ENCODE data around the gene C17orf67.

The C17orf67 gene

DNA sequence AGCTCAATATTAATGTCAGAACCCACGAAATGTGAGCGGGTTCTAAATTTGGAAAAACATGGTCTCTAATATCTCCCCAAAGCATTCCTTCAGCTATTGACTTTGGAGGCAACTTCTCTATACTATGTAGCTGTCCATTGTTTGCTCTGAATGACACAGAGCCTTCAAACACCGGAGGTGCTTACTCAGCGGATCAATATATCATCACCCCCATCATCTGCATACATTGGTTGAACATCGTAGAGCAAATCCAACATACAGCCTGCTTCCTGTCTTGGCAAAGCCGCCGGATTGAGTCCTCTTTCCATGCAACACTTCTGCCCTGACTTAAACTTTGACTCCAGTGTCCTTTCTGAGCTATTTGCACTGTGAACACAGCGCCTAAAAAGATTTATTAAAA lies 61.3 kb downstream of the C17orf67 start:
- no peak overlapping the region for H3K4me3 ChIP-seq (ENCODE audit: low read length in 2 of 2)
- no CpG with 5 or more reads among the region's 8 CpGs for WGBS, 2 donors (ENCODE audit: extremely low coverage in 2 of 2, insufficient read length in 2 of 2, insufficient replicate concordance in 1 of 2)
- no peak overlapping the region for H3K18ac ChIP-seq (ENCODE audit: low read length)
- no peak overlapping the region for H3K27ac ChIP-seq (replicated peaks; ENCODE audit: low read length)
- no peak overlapping the region for H2AFZ ChIP-seq (ENCODE audit: low read length)
- no peak overlapping the region for H3K4me2 ChIP-seq (ENCODE audit: insufficient read depth, low read length, poor library complexity, severe bottlenecking)
- no peak overlapping the region for H2BK120ac ChIP-seq (ENCODE audit: low read depth, low read length)
- no peak overlapping the region for H3K9ac ChIP-seq (ENCODE audit: low read depth, low read length, poor library complexity)
- H3K4me1 ChIP-seq (ENCODE audit: control insufficient read depth in 2 of 2, insufficient read depth in 1 of 2, low read depth in 1 of 2, low read length in 2 of 2): no peaks in the 10 kb centered on the region
- H3K9me3 ChIP-seq (replicated peaks in 1 of 2; ENCODE audit: control insufficient read depth in 2 of 2, insufficient read depth in 1 of 2, low read depth in 1 of 2, low read length in 2 of 2): no peaks in the 10 kb centered on the region
- H2AK5ac ChIP-seq (ENCODE audit: low read depth, low read length): no peak overlapping the region
- no peak overlapping the region for H3K14ac ChIP-seq (ENCODE audit: low read length)
- no peak overlapping the region for H2BK15ac ChIP-seq (ENCODE audit: low read length)
- H2BK5ac ChIP-seq (ENCODE audit: low read length): no peak overlapping the region
- no peak overlapping the region for H4K91ac ChIP-seq (ENCODE audit: low read depth, low read length, poor library complexity)
- no peak overlapping the region for H4K8ac ChIP-seq (ENCODE audit: low read depth, low read length)
- no peak overlapping the region for H3K4ac ChIP-seq (ENCODE audit: low read length)
- DNase-seq (ENCODE audit: low spot score): no peak
- peaks cover 0 to 9% (median 3%) of the 10 kb centered on the region in 3 experiments for H3K27me3 ChIP-seq (ENCODE audit: control insufficient read depth in 3 of 3, insufficient read depth in 3 of 3, low read depth in 1 of 3, low read length in 3 of 3)
- no peaks in the 10 kb centered on the region for H3K79me1 ChIP-seq (ENCODE audit: low read depth, low read length)
- H2BK12ac ChIP-seq (ENCODE audit: low read length): no peak overlapping the region
- no peaks in the 10 kb centered on the region for H3K36me3 ChIP-seq (replicated peaks in 1 of 2; ENCODE audit: control insufficient read depth in 2 of 2, insufficient read depth in 2 of 2, low read length in 2 of 2)
- no peak overlapping the region for H3K23ac ChIP-seq (ENCODE audit: low read depth, low read length, poor library complexity)

DNA sequence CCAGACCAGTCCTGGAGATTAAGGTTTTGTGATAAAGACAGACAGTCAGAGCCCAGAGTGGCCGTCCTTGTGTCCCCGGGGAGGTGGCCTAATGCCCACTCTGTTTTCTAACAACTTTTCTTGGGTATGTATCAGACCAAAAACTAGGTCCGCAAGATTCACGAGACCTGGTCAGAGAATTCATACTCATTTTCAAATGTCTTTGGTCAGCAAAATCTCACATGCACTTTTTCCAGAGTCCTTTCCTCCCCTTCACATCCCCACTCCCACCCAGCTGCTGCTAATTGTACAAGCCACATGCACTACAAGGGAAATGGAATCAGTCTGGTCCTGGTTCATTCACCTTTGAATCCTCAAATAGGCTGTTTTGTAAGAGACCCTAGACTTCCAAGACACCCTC lies 61.7 kb downstream of the C17orf67 start:
- H3K14ac ChIP-seq (ENCODE audit: low read length): no peak overlapping the region
- H4K91ac ChIP-seq (ENCODE audit: low read depth, low read length, poor library complexity): no peak overlapping the region
- no peak for DNase-seq (ENCODE audit: low spot score)
- H2AFZ ChIP-seq (ENCODE audit: low read length): no peak overlapping the region
- H2BK5ac ChIP-seq (ENCODE audit: low read length): no peak overlapping the region
- H3K9me3 ChIP-seq (replicated peaks in 1 of 2; ENCODE audit: control insufficient read depth in 2 of 2, insufficient read depth in 1 of 2, low read depth in 1 of 2, low read length in 2 of 2): no peaks in the 10 kb centered on the region
- no peak overlapping the region for H3K4me3 ChIP-seq (ENCODE audit: low read length in 2 of 2)
- H3K27me3 ChIP-seq (ENCODE audit: control insufficient read depth in 3 of 3, insufficient read depth in 3 of 3, low read depth in 1 of 3, low read length in 3 of 3): peaks cover 0 to 13% (median 3%) of the 10 kb centered on the region in 3 experiments
- H2AK5ac ChIP-seq (ENCODE audit: low read depth, low read length): no peak overlapping the region
- H4K8ac ChIP-seq (ENCODE audit: low read depth, low read length): no peak overlapping the region
- H3K4me1 ChIP-seq (ENCODE audit: control insufficient read depth in 2 of 2, insufficient read depth in 1 of 2, low read depth in 1 of 2, low read length in 2 of 2): peaks cover 0 to under 1% of the 10 kb centered on the region in 2 donors
- no CpG with 5 or more reads among the region's 4 CpGs for WGBS, 2 donors (ENCODE audit: extremely low coverage in 2 of 2, insufficient read length in 2 of 2, insufficient replicate concordance in 1 of 2)
- no peak overlapping the region for H3K27ac ChIP-seq (replicated peaks; ENCODE audit: low read length)
- no peaks in the 10 kb centered on the region for H3K79me1 ChIP-seq (ENCODE audit: low read depth, low read length)
- H2BK12ac ChIP-seq (ENCODE audit: low read length): no peak overlapping the region
- no peak overlapping the region for H3K23ac ChIP-seq (ENCODE audit: low read depth, low read length, poor library complexity)
- no peak overlapping the region for H3K9ac ChIP-seq (ENCODE audit: low read depth, low read length, poor library complexity)
- no peak overlapping the region for H3K4me2 ChIP-seq (ENCODE audit: insufficient read depth, low read length, poor library complexity, severe bottlenecking)
- no peak overlapping the region for H2BK15ac ChIP-seq (ENCODE audit: low read length)
- no peak overlapping the region for H3K4ac ChIP-seq (ENCODE audit: low read length)
- no peaks in the 10 kb centered on the region for H3K36me3 ChIP-seq (replicated peaks in 1 of 2; ENCODE audit: control insufficient read depth in 2 of 2, insufficient read depth in 2 of 2, low read length in 2 of 2)
- H3K18ac ChIP-seq (ENCODE audit: low read length): no peak overlapping the region
- H2BK120ac ChIP-seq (ENCODE audit: low read depth, low read length): no peak overlapping the region

DNA sequence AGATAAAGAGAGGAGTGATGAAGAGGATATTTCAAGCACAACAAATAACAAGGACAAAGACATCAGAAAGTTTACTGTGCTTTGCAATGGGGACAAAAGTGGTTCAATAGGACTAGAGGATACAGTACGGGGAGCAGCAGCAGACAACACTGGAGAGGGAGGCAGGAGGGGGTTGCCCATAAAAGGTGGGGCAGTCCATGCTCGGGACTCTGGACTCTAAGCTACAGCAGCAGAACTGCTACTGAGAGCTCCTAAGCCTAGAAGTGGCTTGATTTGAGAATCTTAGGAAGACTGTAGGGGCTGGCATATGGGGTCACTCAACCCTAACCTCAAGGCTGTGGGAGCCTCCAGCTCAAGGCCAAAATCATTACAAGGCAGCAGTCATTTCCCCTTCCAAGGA lies 62.2 kb downstream of the C17orf67 start:
- no peaks in the 10 kb centered on the region for H3K9me3 ChIP-seq (replicated peaks in 1 of 2; ENCODE audit: control insufficient read depth in 2 of 2, insufficient read depth in 1 of 2, low read depth in 1 of 2, low read length in 2 of 2)
- no peak overlapping the region for H3K23ac ChIP-seq (ENCODE audit: low read depth, low read length, poor library complexity)
- H3K27ac ChIP-seq (replicated peaks; ENCODE audit: low read length): no peak overlapping the region
- no peaks in the 10 kb centered on the region for H3K79me1 ChIP-seq (ENCODE audit: low read depth, low read length)
- no peak overlapping the region for H3K14ac ChIP-seq (ENCODE audit: low read length)
- no peak overlapping the region for H2BK15ac ChIP-seq (ENCODE audit: low read length)
- H2BK5ac ChIP-seq (ENCODE audit: low read length): no peak overlapping the region
- no peak overlapping the region for H4K8ac ChIP-seq (ENCODE audit: low read depth, low read length)
- peaks cover 0 to 1% of the 10 kb centered on the region in 2 donors for H3K4me1 ChIP-seq (ENCODE audit: control insufficient read depth in 2 of 2, insufficient read depth in 1 of 2, low read depth in 1 of 2, low read length in 2 of 2)
- no peak overlapping the region for H2BK120ac ChIP-seq (ENCODE audit: low read depth, low read length)
- no peak overlapping the region for H3K4me2 ChIP-seq (ENCODE audit: insufficient read depth, low read length, poor library complexity, severe bottlenecking)
- H4K91ac ChIP-seq (ENCODE audit: low read depth, low read length, poor library complexity): no peak overlapping the region
- WGBS, 2 donors (ENCODE audit: extremely low coverage in 2 of 2, insufficient read length in 2 of 2, insufficient replicate concordance in 1 of 2): no CpG with 5 or more reads among the region's 2 CpGs
- no peak overlapping the region for H2AK5ac ChIP-seq (ENCODE audit: low read depth, low read length)
- H3K9ac ChIP-seq (ENCODE audit: low read depth, low read length, poor library complexity): no peak overlapping the region
- no peak for DNase-seq (ENCODE audit: low spot score)
- no peak overlapping the region for H3K4ac ChIP-seq (ENCODE audit: low read length)
- no peak overlapping the region for H2BK12ac ChIP-seq (ENCODE audit: low read length)
- no peak overlapping the region for H2AFZ ChIP-seq (ENCODE audit: low read length)
- H3K18ac ChIP-seq (ENCODE audit: low read length): no peak overlapping the region
- H3K4me3 ChIP-seq (ENCODE audit: low read length in 2 of 2): no peak overlapping the region
- H3K36me3 ChIP-seq (replicated peaks in 1 of 2; ENCODE audit: control insufficient read depth in 2 of 2, insufficient read depth in 2 of 2, low read length in 2 of 2): no peaks in the 10 kb centered on the region
- H3K27me3 ChIP-seq (ENCODE audit: control insufficient read depth in 3 of 3, insufficient read depth in 3 of 3, low read depth in 1 of 3, low read length in 3 of 3): peaks cover 0 to 16% (median 3%) of the 10 kb centered on the region in 3 experiments

DNA sequence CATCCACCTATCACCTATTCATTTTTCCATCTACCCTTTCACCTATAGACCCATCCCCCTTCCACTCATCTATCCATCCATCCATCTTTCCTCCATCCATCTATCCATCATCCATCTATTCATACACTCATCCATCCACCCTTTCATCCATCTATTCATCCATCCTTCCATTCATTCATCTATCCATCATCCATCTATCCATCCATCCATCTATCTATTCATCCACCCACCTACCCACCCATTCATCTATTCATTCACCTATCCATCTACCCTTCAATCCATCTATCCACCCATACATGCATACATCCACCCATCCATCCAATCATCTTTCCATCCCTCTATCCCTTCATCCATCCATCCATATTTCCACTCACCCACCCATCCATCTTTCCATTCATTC lies 63.3 kb downstream of the C17orf67 start:
- Histone ChIP-seq H3K4me2 (ENCODE audit: insufficient read depth, low read length, poor library complexity, severe bottlenecking) (no peak overlapping the region), H3K27me3 (ENCODE audit: control insufficient read depth in 3 of 3, insufficient read depth in 3 of 3, low read depth in 1 of 3, low read length in 3 of 3) (peaks cover 0 to 23% (median 3%) of the 10 kb centered on the region in 3 experiments), H3K79me1 (ENCODE audit: low read depth, low read length) (no peaks in the 10 kb centered on the region), H3K4ac (ENCODE audit: low read length) (no peak overlapping the region), H2AFZ (ENCODE audit: low read length) (no peak overlapping the region), H3K36me3 (replicated peaks in 1 of 2; ENCODE audit: control insufficient read depth in 2 of 2, insufficient read depth in 2 of 2, low read length in 2 of 2) (no peaks in the 10 kb centered on the region), H3K4me3 (ENCODE audit: low read length in 2 of 2) (no peak overlapping the region), H2AK5ac (ENCODE audit: low read depth, low read length) (no peak overlapping the region), H3K9ac (ENCODE audit: low read depth, low read length, poor library complexity) (no peak overlapping the region), H3K9me3 (replicated peaks in 1 of 2; ENCODE audit: control insufficient read depth in 2 of 2, insufficient read depth in 1 of 2, low read depth in 1 of 2, low read length in 2 of 2) (no peaks in the 10 kb centered on the region), H3K18ac (ENCODE audit: low read length) (no peak overlapping the region), H2BK15ac (ENCODE audit: low read length) (no peak overlapping the region), H3K4me1 (ENCODE audit: control insufficient read depth in 2 of 2, insufficient read depth in 1 of 2, low read depth in 1 of 2, low read length in 2 of 2) (peaks cover 0 to 1% of the 10 kb centered on the region in 2 donors), H2BK12ac (ENCODE audit: low read length) (no peak overlapping the region), H3K27ac (replicated peaks; ENCODE audit: low read length) (no peak overlapping the region), H3K14ac (ENCODE audit: low read length) (no peak overlapping the region), H4K8ac (ENCODE audit: low read depth, low read length) (no peak overlapping the region), H3K23ac (ENCODE audit: low read depth, low read length, poor library complexity) (no peak overlapping the region), H4K91ac (ENCODE audit: low read depth, low read length, poor library complexity) (no peak overlapping the region), H2BK5ac (ENCODE audit: low read length) (no peak overlapping the region), H2BK120ac (ENCODE audit: low read depth, low read length) (no peak overlapping the region)
- DNase-seq (ENCODE audit: low spot score): no peak

Measured in neuronal stem cell (in vitro differentiated cells).